GM12892 (cell line): Measurements from ENCODE around the gene HGS.

Experiments
- POLR2A ChIP-seq: IDR thresholded peaks from 2 replicates; pipeline ENCODE4 v1.6.1; 2011; ENCODE audit warnings: low read depth, low read length, control low read depth
- POLR2AphosphoS5 ChIP-seq: IDR thresholded peaks from 2 replicates; pipeline ENCODE4 v1.6.1; 2011; ENCODE audit warnings: low read depth, low read length, control low read depth
- TAF1 ChIP-seq: IDR thresholded peaks from 2 replicates; pipeline ENCODE4 v1.6.1; 2011; ENCODE audit warnings: low read depth, mild to moderate bottlenecking, control low read depth, low read length, borderline replicate concordance

DNA sequence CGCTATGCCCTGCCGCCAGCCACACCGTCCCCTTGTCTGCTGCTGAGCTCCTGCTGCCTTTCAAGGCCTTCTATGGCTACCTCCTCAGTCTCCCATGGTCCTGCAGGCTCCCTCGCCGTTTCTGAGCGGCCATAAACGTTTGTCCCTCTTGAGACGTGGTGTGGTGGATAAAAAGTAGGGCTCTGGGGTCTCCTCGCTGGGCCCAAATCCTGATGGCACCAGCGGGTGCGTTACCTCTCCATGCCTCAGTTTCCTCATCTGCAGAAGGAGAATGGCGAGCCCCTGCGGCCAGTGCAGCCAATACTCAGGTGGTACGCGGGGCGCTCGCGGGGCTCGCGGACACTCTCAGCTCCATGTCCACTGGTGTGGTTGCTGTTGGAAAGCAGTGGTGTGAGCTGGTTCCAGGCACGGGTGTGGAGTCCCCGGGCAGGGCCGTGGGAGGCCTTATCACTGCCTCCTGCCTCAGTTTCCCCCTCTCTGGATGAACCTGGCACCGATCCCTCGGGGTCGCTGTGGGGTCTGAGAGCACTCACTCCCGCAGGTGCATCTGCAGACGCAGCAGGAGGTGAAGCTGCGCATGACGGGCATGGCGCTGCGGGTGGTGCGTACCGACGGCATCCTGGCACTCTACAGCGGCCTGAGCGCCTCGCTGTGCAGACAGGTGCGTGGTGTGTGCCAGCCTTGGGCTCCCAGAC, 30.7 kb downstream of the HGS start:
- TF ChIP-seq TAF1 (no peak), POLR2A (no peak), POLR2AphosphoS5 (no peak)
